HepG2 (cell line): ENCODE results near the gene WDHD1. TPM values are rescaled to one million over a fixed set of nuclear protein-coding genes. Genes with fewer than 3 reads are reported as not detected.

Source experiments
- ARNTL ChIP-seq: sonication (generic); formaldehyde crosslinking; IDR thresholded peaks from 2 replicates; pipeline ENCODE4 v1.4.0; 2020; ENCODE audit warnings: mild to moderate bottlenecking, missing genetic modification reagents
- ATF2 ChIP-seq: sonication (generic); formaldehyde crosslinking; IDR thresholded peaks from 2 replicates; pipeline ENCODE4 v1.4.0; 2020; ENCODE audit warnings: missing genetic modification reagents
- BRD4 ChIP-seq: sonication (generic); formaldehyde crosslinking; IDR thresholded peaks from 2 replicates; pipeline ENCODE4 v1.4.0; 2020; ENCODE audit warnings: missing genetic modification reagents
- DR1 ChIP-seq: sonication (generic); formaldehyde crosslinking; IDR thresholded peaks from 2 replicates; pipeline ENCODE4 v1.8.0; 2021; ENCODE audit warnings: mild to moderate bottlenecking, missing genetic modification reagents, inconsistent platforms
- ETV6 ChIP-seq: sonication (generic); formaldehyde crosslinking; conservative IDR thresholded peaks from 2 replicates; pipeline ENCODE4 v1.4.0; 2020; ENCODE audit warnings: missing genetic modification reagents
- MBNL3 ChIP-seq: fragments of 250-450 bp; sonication (Bioruptor Pico); conservative IDR thresholded peaks from 2 replicates; pipeline ENCODE4 v1.8.0; 2022; ENCODE audit warnings: mild to moderate bottlenecking, inconsistent platforms
- NCOA2 ChIP-seq: sonication (generic); formaldehyde crosslinking; IDR thresholded peaks from 2 replicates; pipeline ENCODE4 v1.8.0; 2022; ENCODE audit warnings: inconsistent platforms
- NR2F2 ChIP-seq: IDR thresholded peaks from 2 replicates; pipeline ENCODE4 v1.6.1; 2012; ENCODE audit warnings: low read depth, inconsistent platforms, borderline replicate concordance
- PRDM10 ChIP-seq: sonication (generic); formaldehyde crosslinking; IDR thresholded peaks from 2 replicates; pipeline ENCODE4 v1.4.0; 2020; ENCODE audit warnings: low read depth, missing genetic modification reagents
- RBM22 ChIP-seq: fragments of 200-400 bp; formaldehyde crosslinking; optimal IDR thresholded peaks from 2 replicates; pipeline ENCODE3; 2017; ENCODE audit warnings: mild to moderate bottlenecking, low read length, moderate library complexity
- SIN3B ChIP-seq: fragments of 150-350 bp; IDR thresholded peaks from 2 replicates; pipeline ENCODE4 v1.6.1; 2014; ENCODE audit warnings: low read length
- TBP ChIP-seq: sonication (generic); formaldehyde crosslinking; IDR thresholded peaks from 2 replicates; pipeline ENCODE4 v1.5.0; 2020; ENCODE audit warnings: missing genetic modification reagents
- ZBTB20 ChIP-seq: sonication (generic); formaldehyde crosslinking; IDR thresholded peaks from 2 replicates; pipeline ENCODE4 v1.8.1; 2023; ENCODE audit warnings: missing genetic modification reagents, low read depth, mild to moderate bottlenecking, borderline replicate concordance
- ZFX ChIP-seq: sonication (generic); formaldehyde crosslinking; IDR thresholded peaks from 2 replicates; pipeline ENCODE4 v1.4.0; 2020; ENCODE audit warnings: mild to moderate bottlenecking, low read depth, missing genetic modification reagents, moderate library complexity
- ZNF574 ChIP-seq: sonication (generic); formaldehyde crosslinking; IDR thresholded peaks from 2 replicates; pipeline ENCODE4 v1.4.0; 2020; ENCODE audit warnings: missing genetic modification reagents
- ZNF629 ChIP-seq: sonication (generic); formaldehyde crosslinking; conservative IDR thresholded peaks from 2 replicates; pipeline ENCODE4 v1.5.0; 2020; ENCODE audit warnings: missing genetic modification reagents
- ZNF678 ChIP-seq: sonication (generic); formaldehyde crosslinking; IDR thresholded peaks from 2 replicates; pipeline ENCODE4 v1.4.0; 2020; ENCODE audit warnings: mild to moderate bottlenecking, missing genetic modification reagents
- ZNF766 ChIP-seq: sonication (generic); formaldehyde crosslinking; IDR thresholded peaks from 2 replicates; pipeline ENCODE4 v1.5.0; 2020; ENCODE audit warnings: missing genetic modification reagents, borderline replicate concordance
- polyA plus RNA-seq, 8 experiments: library from polyadenylated mRNA; depleted of rRNA in 3 of 8; stranded (reverse) in 7 of 8; unstranded in 1 of 8; fragments of >200 nt; fragmentation: Illumina TruSeq in 4 of 8; extraction: Trizol in 4 of 8; gene quantifications; 2 replicates each; pipeline versions ENCODE4 v1.2.1 to v1.2.3, GENCODE V29; 2011 to 2016; ENCODE audit warnings: low read depth in 4 of 8, missing spikeins in 1 of 8, mixed read lengths in 1 of 8; ENCODE audit not compliant: insufficient read depth in 1 of 8
- total RNA-seq, 5 experiments: library from RNA; depleted of rRNA; stranded (reverse); fragments of >200 nt; fragmentation: Illumina TruSeq; extraction: Trizol; gene quantifications; 2 replicates each; pipeline ENCODE4 v1.2.3, GENCODE V29; 2016; ENCODE audit warnings: low read depth in 1 of 5
- TF ChIP-seq, protein P1 (sequence below): sonication (generic); formaldehyde crosslinking; IDR thresholded peaks from 2 replicates; pipeline ENCODE4 v1.8.1; 2023; ENCODE audit warnings: missing genetic modification reagents, inconsistent platforms, borderline replicate concordance

The WDHD1 gene
- total and polyA plus RNA-seq, 2 of the 13 experiments (the other 11 are each of a cell fraction or from before 2014, with no cell fraction given) = 5.5 to 27.5 TPM

DNA sequence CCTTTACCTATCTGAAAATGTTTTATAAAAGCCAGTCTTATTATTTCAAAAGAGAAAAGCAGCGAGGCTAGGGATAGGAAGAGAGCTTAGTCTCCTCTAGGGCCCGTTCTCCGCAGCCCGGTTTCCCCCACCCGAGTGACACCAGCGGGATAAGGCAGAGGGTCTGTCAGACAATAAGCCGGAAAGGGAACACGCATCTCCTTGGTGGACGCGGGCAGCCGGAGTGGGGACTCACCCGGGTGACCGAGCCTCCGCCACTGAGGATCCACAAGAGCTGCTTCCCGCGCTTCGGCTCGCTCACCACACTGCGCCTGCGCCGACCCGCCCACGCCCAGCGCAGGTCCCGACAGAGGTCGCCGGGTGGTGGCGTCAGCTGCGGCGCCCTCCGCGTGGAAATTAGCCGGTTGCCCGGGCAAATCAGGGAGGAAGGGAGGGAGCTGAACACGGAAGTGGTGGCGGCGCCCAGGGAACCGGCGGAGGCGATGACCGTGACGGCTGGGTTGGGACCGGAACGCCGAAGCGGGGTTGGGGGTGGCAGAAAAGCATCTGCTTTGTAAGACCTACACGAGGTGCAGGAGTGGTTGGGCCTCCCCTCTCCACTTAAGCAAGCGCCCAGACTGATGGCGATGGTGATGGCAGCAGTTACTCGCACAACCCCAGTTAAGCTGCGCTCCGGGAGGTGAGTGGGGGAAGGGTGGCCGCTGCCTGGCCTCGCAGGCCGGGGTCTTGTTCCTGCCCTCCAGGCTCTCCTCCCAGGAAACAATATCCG is at the start of gene WDHD1, which contains the start of gene SOCS4 (continued):
- TF ChIP-seq ETV6 (CRISPR knock-in tag) (peak; percentile 48; the same call in 1 of the 2 replicates), ZNF574 (CRISPR knock-in tag) (peak; percentile 88), BRD4 (CRISPR knock-in tag) (no peak; the same call in 1 of the 2 replicates), TBP (CRISPR knock-in tag) (no peak), RBM22 (no peak), ZNF678 (peak; percentile 46; the same call in 1 of the 2 replicates), ZBTB20 (no peak), NCOA2 (CRISPR knock-in tag) (peak; percentile 59), ZNF766 (CRISPR knock-in tag) (no peak), MBNL3 (CRISPR knock-in tag) (no peak), NR2F2 (no peak), PRDM10 (CRISPR knock-in tag) (0 out of 2 replicates have a peak, but pooled peaks have one; percentile 42), ATF2 (peak; percentile 68), DR1 (CRISPR knock-in tag) (peak; percentile 73), SIN3B (peak; percentile 69), ZFX (CRISPR knock-in tag) (peak; percentile 69), ZNF629 (CRISPR knock-in tag) (no peak), ARNTL (CRISPR knock-in tag) (peak; percentile 69; the same call in 1 of the 2 replicates)
- TF ChIP-seq, protein P1, sequence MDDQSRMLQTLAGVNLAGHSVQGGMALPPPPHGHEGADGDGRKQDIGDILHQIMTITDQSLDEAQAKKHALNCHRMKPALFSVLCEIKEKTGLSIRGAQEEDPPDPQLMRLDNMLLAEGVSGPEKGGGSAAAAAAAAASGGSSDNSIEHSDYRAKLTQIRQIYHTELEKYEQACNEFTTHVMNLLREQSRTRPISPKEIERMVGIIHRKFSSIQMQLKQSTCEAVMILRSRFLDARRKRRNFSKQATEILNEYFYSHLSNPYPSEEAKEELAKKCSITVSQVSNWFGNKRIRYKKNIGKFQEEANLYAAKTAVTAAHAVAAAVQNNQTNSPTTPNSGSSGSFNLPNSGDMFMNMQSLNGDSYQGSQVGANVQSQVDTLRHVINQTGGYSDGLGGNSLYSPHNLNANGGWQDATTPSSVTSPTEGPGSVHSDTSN (CRISPR knock-in tag) = no peak
